Ishikawa (cell line): Measurements from ENCODE around the gene NOXA1.

Experiments
- CEBPB ChIP-seq: IDR thresholded peaks from 2 replicates; pipeline ENCODE4 v1.6.1; 2012
- CREB1 ChIP-seq: IDR thresholded peaks from 2 replicates; pipeline ENCODE4 v1.6.1; 2012; ENCODE audit warnings: low read depth
- EP300 ChIP-seq: IDR thresholded peaks from 2 replicates; pipeline ENCODE4 v1.6.1; 2012; ENCODE audit warnings: borderline replicate concordance
- MAX ChIP-seq: IDR thresholded peaks from 2 replicates; pipeline ENCODE4 v1.6.1; 2012
- NFIC ChIP-seq: IDR thresholded peaks from 2 replicates; pipeline ENCODE4 v1.6.1; 2012
- RAD21 ChIP-seq: IDR thresholded peaks from 2 replicates; pipeline ENCODE4 v1.6.1; 2012; ENCODE audit warnings: low read depth
- REST ChIP-seq: IDR thresholded peaks from 2 replicates; pipeline ENCODE4 v1.6.1; 2012; ENCODE audit warnings: low read depth, mild to moderate bottlenecking
- TEAD4 ChIP-seq: IDR thresholded peaks from 2 replicates; pipeline ENCODE4 v1.6.1; 2012
- ZBTB7A ChIP-seq: IDR thresholded peaks from 2 replicates; pipeline ENCODE4 v1.6.1; 2012; ENCODE audit warnings: low read depth

GRCh38 chr9:137467896-137468295, 44.7 kb downstream of the NOXA1 start:
- TF ChIP-seq CREB1 (no peak), EP300 (no peak), NFIC (no peak), TEAD4 (no peak), CEBPB (no peak), ZBTB7A (no peak), RAD21 (no peak), REST (no peak), MAX (no peak)
